Right ventricle myocardium inferior (tissue), 1 donor: ENCODE data around the gene TBX6. TPM values are rescaled to one million over a fixed set of nuclear protein-coding genes. Genes with fewer than 3 reads are reported as not detected.
A peak's percentile ranks its signal among the peaks of the same experiment; 100 is the strongest.
"Not testable (repeated sequence)": the region's sequence is repeated elsewhere in the genome, so short reads cannot be mapped to it uniquely, and the experiment has no call there.

Source experiments
- ATAC-seq: fragments of 200-7000 bp; cut with Tn5 transposase; one replicate; pipeline ENCODE4 v1.9.1; 2020; ENCODE audit warnings: mild to moderate bottlenecking, moderate library complexity
- DNase-seq: peaks from one replicate; pipeline ENCODE4 v3.0.0; 2021; ENCODE audit errors: missing footprints
- intact Hi-C: fragments of 100-400 bp; cut with DNase I; formaldehyde crosslinking; loops from one replicate; pipeline ENCODE4 v1.11.0; 2022
- long read RNA-seq: library from polyadenylated mRNA; unstranded; transcript quantifications from one replicate; pipeline ENCODE4 v2.0.0, GENCODE V29; 2021
- total RNA-seq: library from RNA; stranded (reverse); fragmentation: NEBNext Ultra II Directional; extraction: Animal tissue kit (Norgen Biotek cat#: 25700); gene quantifications from one replicate; pipeline ENCODE4 v1.2.1, GENCODE V29; 2021
- donor health status: DM: no; HTN: yes; CAD: no; lungs with severe emphysema.

Gene TBX6
- total RNA-seq = 0.51 TPM
- long read RNA-seq = 0 reads

- peak; percentile 93 for ATAC-seq
- peak; percentile 97 for DNase-seq
- intact Hi-C loops = loop anchor here (2.0 kb wide), 1 partner anchor 15 kb away; no protein-coding TSS in a partner anchor
These were observed at the start of gene TBX6 for GRCh38 chr16:30091474-30092372. TBX6 (minus strand) TSS chr16:30091924; CDS start chr16:30091193, 731 bp downstream.

- no peak for DNase-seq
- intact Hi-C loops = no loop called here
- no peak for ATAC-seq
These were observed 48.1 kb upstream of the TBX6 start for GRCh38 chr16:30139583-30140481.

GRCh38 chr16:30137897-30138296, 46.2 kb upstream of the TBX6 start:
- ATAC-seq = no peak
- intact Hi-C loops = no loop called here
- DNase-seq = no peak

- intact Hi-C loops = no loop called here
- DNase-seq (no peak), ATAC-seq (peak; percentile 57)
These were observed 45.4 kb upstream of the TBX6 start for GRCh38 chr16:30136971-30137605.

GRCh38 chr16:30132591-30132990, 40.9 kb upstream of the TBX6 start:
- no peak for ATAC-seq
- DNase-seq = no peak
- intact Hi-C loops = no loop called here

- intact Hi-C loops = no loop called here
- ATAC-seq (peak; percentile 44), DNase-seq (no peak)
These were observed 40.2 kb upstream of the TBX6 start for GRCh38 chr16:30131869-30132475.

- DNase-seq = no peak
- intact Hi-C loops = loop anchor here (5.0 kb wide), 1 partner anchor 34 kb away; no protein-coding TSS in a partner anchor
- no peak for ATAC-seq
These were observed 36.3 kb upstream of the TBX6 start for GRCh38 chr16:30127993-30128392.

GRCh38 chr16:30125690-30126089, 34.0 kb upstream of the TBX6 start:
- not testable (repeated sequence) for DNase-seq, ATAC-seq
- intact Hi-C loops = loop anchor here (5.0 kb wide), 1 partner anchor 37 kb away; no protein-coding TSS in a partner anchor

- DNase-seq (no peak), ATAC-seq (no peak)
- intact Hi-C loops = loop anchor here (5.0 kb wide), 1 partner anchor 37 kb away; no protein-coding TSS in a partner anchor
These were observed 33.3 kb upstream of the TBX6 start for GRCh38 chr16:30124985-30125379.

- no peak for DNase-seq
- peak; percentile 4 for ATAC-seq
- intact Hi-C loops = loop anchor here (1.0 to 2.0 kb wide), 2 partner anchors 26 to 58 kb away; partner anchors contain the start of genes ALDOA and YPEL3
These were observed 31.0 kb upstream of the TBX6 start for GRCh38 chr16:30122604-30123160.

- intact Hi-C loops = loop anchor here (2.0 kb wide), 1 partner anchor 57 kb away; the partner anchor contains the start of gene ALDOA
- ATAC-seq (peak; percentile 82), DNase-seq (peak; percentile 88)
These were observed 30.2 kb upstream of the TBX6 start for GRCh38 chr16:30121741-30122571.

GRCh38 chr16:30120340-30121105, 28.8 kb upstream of the TBX6 start:
- intact Hi-C loops = no loop called here
- DNase-seq = no peak
- ATAC-seq = no peak

GRCh38 chr16:30119428-30119827, 27.7 kb upstream of the TBX6 start:
- no peak for DNase-seq
- no peak for ATAC-seq
- intact Hi-C loops = no loop called here

- intact Hi-C loops = no loop called here
- DNase-seq (no peak), ATAC-seq (no peak)
These were observed 26.0 kb upstream of the TBX6 start for GRCh38 chr16:30117768-30118167.

- DNase-seq = no peak
- intact Hi-C loops = no loop called here
- ATAC-seq = no peak
These were observed 24.8 kb upstream of the TBX6 start for GRCh38 chr16:30116291-30117207.
